Spleen (tissue), 7 donors: ENCODE results near the gene TMOD2.

Experiments
- POLR2A ChIP-seq, 3 donors: fragments of 450-650 bp; IDR thresholded peaks; one replicate each; pipeline ENCODE4 v1.5.1; 2017; ENCODE audit warnings: antibody characterized with exemption in 3 of 3, mild to moderate bottlenecking in 1 of 3
- POLR2AphosphoS5 ChIP-seq, 3 donors: sonication (generic); formaldehyde crosslinking; IDR thresholded peaks; one replicate each; pipeline ENCODE4 v1.5.1; 2017; ENCODE audit warnings: antibody characterized with exemption in 3 of 3
- TF ChIP-seq, protein P1 (sequence below), 11 experiments: fragments of 200-600 bp in 7 of 11; fragments of 450-650 bp in 4 of 11; sonication (generic) in 4 of 11; IDR thresholded peaks in 8 of 11; conservative IDR thresholded peaks in 3 of 11; 1 replicate in 7 of 11; 2 replicates in 4 of 11; pipeline versions ENCODE4 v1.4.0 to v1.8.0; 2016 to 2021; ENCODE audit warnings: antibody characterized with exemption in 11 of 11, inconsistent platforms in 4 of 11, mild to moderate bottlenecking in 1 of 11
- donor health status: DM: no; HTN: no; CAD: no; lungs with moderate emphysema.
- donor health status: DM: no; HTN: no; CAD: no.
- donor health status: DM: no; HTN: no; CAD: no.

DNA sequence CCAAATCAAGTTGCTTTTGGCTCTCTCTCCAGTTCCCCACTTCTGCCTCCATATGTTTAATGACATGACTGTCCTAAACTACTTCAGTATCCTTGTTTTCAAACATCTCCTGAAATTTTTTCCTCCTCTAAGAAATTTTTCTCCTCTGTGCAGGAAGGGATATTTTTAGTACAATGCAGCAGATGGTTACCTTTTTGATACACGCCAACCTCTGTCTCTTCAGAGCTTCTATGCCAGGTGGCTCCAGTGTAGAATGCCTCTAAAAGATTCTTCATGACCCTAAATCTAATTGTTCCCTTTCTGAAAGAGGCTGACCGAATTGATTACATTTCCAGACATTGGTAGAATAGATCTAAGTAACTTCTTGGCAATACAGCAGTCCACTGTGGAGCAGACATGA is 111.7 kb downstream of the TMOD2 start:
- TF ChIP-seq, protein P1, sequence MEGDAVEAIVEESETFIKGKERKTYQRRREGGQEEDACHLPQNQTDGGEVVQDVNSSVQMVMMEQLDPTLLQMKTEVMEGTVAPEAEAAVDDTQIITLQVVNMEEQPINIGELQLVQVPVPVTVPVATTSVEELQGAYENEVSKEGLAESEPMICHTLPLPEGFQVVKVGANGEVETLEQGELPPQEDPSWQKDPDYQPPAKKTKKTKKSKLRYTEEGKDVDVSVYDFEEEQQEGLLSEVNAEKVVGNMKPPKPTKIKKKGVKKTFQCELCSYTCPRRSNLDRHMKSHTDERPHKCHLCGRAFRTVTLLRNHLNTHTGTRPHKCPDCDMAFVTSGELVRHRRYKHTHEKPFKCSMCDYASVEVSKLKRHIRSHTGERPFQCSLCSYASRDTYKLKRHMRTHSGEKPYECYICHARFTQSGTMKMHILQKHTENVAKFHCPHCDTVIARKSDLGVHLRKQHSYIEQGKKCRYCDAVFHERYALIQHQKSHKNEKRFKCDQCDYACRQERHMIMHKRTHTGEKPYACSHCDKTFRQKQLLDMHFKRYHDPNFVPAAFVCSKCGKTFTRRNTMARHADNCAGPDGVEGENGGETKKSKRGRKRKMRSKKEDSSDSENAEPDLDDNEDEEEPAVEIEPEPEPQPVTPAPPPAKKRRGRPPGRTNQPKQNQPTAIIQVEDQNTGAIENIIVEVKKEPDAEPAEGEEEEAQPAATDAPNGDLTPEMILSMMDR (IDR thresholded peaks at IDR 0.05 in 8 of 11, conservative IDR thresholded peaks at IDR 0.05 in 3 of 11), result no peak
- TF ChIP-seq POLR2AphosphoS5 (IDR thresholded peaks at IDR 0.05), result no peak
- TF ChIP-seq POLR2A (IDR thresholded peaks at IDR 0.05), result no peak
